ENCODE data around the gene SCN2B. TPM values are rescaled to one million over a fixed set of nuclear protein-coding genes. Genes with fewer than 3 reads are reported as not detected.

SCN2B gene
- total RNA-seq, 2 experiments from 2014 or later = not detected

DNA sequence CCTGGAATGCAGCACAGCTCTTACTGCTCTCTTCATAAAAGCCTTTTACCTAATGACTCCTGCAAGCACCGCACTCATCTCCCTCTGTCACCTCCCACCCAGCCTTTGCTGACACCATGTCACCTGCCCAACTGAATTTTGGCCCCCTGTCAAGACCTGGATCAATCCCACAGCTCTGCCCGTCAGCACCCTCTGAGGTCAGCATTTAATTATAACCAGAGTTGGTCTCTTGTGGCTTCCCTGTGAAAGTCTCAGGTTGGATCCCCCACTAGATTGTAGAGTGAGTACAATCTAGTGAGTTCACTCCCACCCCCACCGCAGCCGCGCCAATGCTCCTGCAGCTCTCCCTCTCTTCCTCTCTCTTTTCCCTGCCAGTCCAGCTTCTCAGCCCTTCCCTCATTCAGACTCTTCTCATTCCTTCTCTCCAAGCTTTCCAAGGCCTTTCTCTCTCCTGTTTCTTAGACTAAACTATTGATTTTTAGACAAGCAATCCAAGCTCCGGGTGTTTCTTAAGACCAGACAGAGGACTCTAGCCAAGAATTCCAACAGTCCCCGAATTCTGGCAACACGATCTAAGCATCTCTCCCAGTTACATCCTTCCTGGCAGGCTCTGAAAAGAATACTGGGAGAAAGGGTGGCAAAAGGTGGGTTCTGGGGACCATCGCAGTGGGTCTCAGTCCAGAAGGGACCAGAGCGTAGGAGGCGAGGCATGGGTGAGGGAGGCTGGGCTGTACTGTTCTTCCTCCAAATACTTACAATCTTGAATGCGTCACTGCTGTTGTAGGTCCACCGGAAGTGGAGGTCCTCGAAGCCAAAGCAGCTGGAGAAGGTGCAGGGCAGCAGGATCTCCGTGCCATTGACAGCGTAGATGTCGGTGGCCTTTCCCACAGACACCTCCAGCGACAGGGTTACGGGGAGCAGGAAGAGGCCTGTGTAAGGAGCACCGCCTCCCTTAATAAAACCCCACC, 31.9 kb downstream of the SCN2B start:
- ChIA-PET CTCF (interaction anchor here (0.9 to 1.2 kb wide), 3 partner anchors 12 to 356 kb away, joined by 3 to 6 read pairs (median 5); no protein-coding TSS in a partner anchor), POLR2A (interaction anchor here (0.6 to 1.4 kb wide), 2 partner anchors 10 to 917 kb away, joined by 3 to 4 read pairs; no protein-coding TSS in a partner anchor)
- H3K4me1 Mint-ChIP-seq (ENCODE audit: low read depth) = peaks cover 5% of the 10 kb centered on the region
- H3K36me3 Mint-ChIP-seq (ENCODE audit: low read depth) = no peaks in the 10 kb centered on the region
- H3K4me1 ChIP-seq (ENCODE audit: insufficient read depth, low read length) = peaks cover 16% of the 10 kb centered on the region
- peaks cover 78% of the 10 kb centered on the region for H3K27me3 Mint-ChIP-seq
- H3K27ac Mint-ChIP-seq = no peak overlapping the region
- DNase-seq (no peak), ATAC-seq (ENCODE audit: poor library complexity) (no peak)
- no peak overlapping the region for H3K4me3 ChIP-seq (ENCODE audit: low read length)
- no peak overlapping the region for H3K27ac ChIP-seq (ENCODE audit: low read depth in 1 of 2, low read length in 2 of 2)
- H3K9me3 ChIP-seq (ENCODE audit: control insufficient read depth in 1 of 2, insufficient read depth in 1 of 2, low read length in 2 of 2) = no peaks in the 10 kb centered on the region
- H3K27me3 ChIP-seq (ENCODE audit: control insufficient read depth in 1 of 2, insufficient read depth in 2 of 2, low read length in 2 of 2) = peaks cover 18 to 53% of the 10 kb centered on the region in 2 experiments
- intact Hi-C loops (cut with DNase I, micrococcal nuclease) = loop anchor here (1.0 to 5.0 kb wide), 9 partner anchors 27 to 513 kb away; partner anchors contain the start of genes ATP5MG (in 1 of the 2) and IFT46 (in 1 of the 2)
- no peaks in the 10 kb centered on the region for H3K36me3 ChIP-seq (ENCODE audit: insufficient read depth, low read length)
- no peaks in the 10 kb centered on the region for H3K9me3 Mint-ChIP-seq
- TF ChIP-seq, protein P1, sequence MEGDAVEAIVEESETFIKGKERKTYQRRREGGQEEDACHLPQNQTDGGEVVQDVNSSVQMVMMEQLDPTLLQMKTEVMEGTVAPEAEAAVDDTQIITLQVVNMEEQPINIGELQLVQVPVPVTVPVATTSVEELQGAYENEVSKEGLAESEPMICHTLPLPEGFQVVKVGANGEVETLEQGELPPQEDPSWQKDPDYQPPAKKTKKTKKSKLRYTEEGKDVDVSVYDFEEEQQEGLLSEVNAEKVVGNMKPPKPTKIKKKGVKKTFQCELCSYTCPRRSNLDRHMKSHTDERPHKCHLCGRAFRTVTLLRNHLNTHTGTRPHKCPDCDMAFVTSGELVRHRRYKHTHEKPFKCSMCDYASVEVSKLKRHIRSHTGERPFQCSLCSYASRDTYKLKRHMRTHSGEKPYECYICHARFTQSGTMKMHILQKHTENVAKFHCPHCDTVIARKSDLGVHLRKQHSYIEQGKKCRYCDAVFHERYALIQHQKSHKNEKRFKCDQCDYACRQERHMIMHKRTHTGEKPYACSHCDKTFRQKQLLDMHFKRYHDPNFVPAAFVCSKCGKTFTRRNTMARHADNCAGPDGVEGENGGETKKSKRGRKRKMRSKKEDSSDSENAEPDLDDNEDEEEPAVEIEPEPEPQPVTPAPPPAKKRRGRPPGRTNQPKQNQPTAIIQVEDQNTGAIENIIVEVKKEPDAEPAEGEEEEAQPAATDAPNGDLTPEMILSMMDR (IDR thresholded peaks at IDR 0.05) = no peak
- peak overlapping the region; percentile 82 for H3K4me3 Mint-ChIP-seq

DNA sequence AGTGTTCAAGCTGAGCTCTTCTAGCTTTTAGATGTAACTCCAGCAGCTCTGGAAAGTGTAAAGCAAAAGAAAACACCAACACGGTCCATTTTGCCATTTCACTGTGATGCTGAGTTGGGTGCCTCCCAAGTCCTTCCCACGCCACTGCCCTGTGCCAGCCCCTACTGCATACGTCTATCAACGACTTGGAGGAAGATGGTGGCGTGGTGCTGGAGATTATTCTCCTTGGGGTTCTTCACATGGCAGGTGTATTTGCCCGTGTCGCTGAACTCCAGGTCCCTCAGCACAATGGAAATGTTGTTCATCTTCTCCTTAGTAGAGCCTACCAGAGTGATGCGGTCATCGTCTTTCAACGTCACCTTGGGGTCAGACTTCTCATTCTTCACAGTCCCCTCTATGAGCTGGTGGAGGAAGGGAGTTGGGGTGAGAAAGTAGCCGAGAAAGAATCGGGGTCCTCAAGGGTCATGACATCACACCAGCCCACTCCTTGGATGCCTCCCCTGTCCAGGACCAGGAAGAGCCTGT, 32.7 kb downstream of the SCN2B start:
- H3K4me1 ChIP-seq (ENCODE audit: insufficient read depth, low read length) = peaks cover 16% of the 10 kb centered on the region
- no peak overlapping the region for H3K4me3 Mint-ChIP-seq
- no peak overlapping the region for H3K27ac ChIP-seq (ENCODE audit: low read depth in 1 of 2, low read length in 2 of 2)
- H3K4me1 Mint-ChIP-seq (ENCODE audit: low read depth) = peaks cover 5% of the 10 kb centered on the region
- intact Hi-C loops (cut with DNase I, micrococcal nuclease) = loop anchor here in 1 of 2 experiments (2.0 kb wide), 2 partner anchors 343 to 469 kb away; no protein-coding TSS in a partner anchor
- ATAC-seq (ENCODE audit: poor library complexity) = no peak
- ChIA-PET POLR2A (interaction anchor here (1.4 kb wide), 1 partner anchor 9 kb away, joined by 4 read pairs; no protein-coding TSS in a partner anchor), CTCF (interaction anchor here (1.2 kb wide), 1 partner anchor 28 kb away, joined by 6 read pairs; no protein-coding TSS in a partner anchor)
- H3K27ac Mint-ChIP-seq = no peak overlapping the region
- DNase-seq = no peak
- no peaks in the 10 kb centered on the region for H3K9me3 Mint-ChIP-seq
- H3K27me3 ChIP-seq (ENCODE audit: control insufficient read depth in 1 of 2, insufficient read depth in 2 of 2, low read length in 2 of 2) = peaks cover 18 to 48% of the 10 kb centered on the region in 2 experiments
- no peaks in the 10 kb centered on the region for H3K36me3 Mint-ChIP-seq (ENCODE audit: low read depth)
- H3K27me3 Mint-ChIP-seq = peaks cover 82% of the 10 kb centered on the region
- no peaks in the 10 kb centered on the region for H3K9me3 ChIP-seq (ENCODE audit: control insufficient read depth in 1 of 2, insufficient read depth in 1 of 2, low read length in 2 of 2)
- H3K4me3 ChIP-seq (ENCODE audit: low read length) = no peak overlapping the region
- no peaks in the 10 kb centered on the region for H3K36me3 ChIP-seq (ENCODE audit: insufficient read depth, low read length)
- TF ChIP-seq, protein P1 (IDR thresholded peaks at IDR 0.05) = no peak

DNA sequence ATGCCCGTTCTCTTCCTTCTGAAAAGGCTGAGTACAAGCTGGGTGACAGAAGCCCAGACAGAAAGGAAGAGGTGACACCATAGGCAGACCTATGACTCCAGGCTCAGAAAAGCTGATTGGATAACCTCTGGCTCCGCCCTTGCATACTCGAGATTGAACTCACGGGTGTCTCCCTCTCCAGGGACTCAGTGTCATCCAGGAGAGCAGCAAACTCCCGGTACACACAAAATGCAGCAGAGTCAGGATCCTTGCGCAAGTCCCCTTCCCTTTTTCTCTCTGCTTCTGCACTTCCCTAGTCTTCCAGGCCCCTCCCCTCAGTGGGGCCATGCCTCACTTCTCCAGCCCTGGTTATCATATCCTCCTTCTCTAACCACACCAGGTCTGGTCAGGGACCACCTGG, 33.6 kb downstream of the SCN2B start:
- Histone ChIP-seq H3K4me1 (ENCODE audit: insufficient read depth, low read length) (peaks cover 16% of the 10 kb centered on the region), H3K36me3 (ENCODE audit: insufficient read depth, low read length) (no peaks in the 10 kb centered on the region), H3K27ac (ENCODE audit: low read depth in 1 of 2, low read length in 2 of 2) (no peak overlapping the region), H3K27me3 (ENCODE audit: control insufficient read depth in 1 of 2, insufficient read depth in 2 of 2, low read length in 2 of 2) (peaks cover 17 to 48% of the 10 kb centered on the region in 2 experiments), H3K9me3 (ENCODE audit: control insufficient read depth in 1 of 2, insufficient read depth in 1 of 2, low read length in 2 of 2) (no peaks in the 10 kb centered on the region), H3K4me3 (ENCODE audit: low read length) (no peak overlapping the region)
- DNase-seq (peak in 3 of 14 experiments; percentile 27 to 68 (median 53)), ATAC-seq (ENCODE audit: poor library complexity) (no peak)
- ChIA-PET POLR2A (interaction anchor here (1.4 kb wide), 1 partner anchor 8 kb away, joined by 4 read pairs; no protein-coding TSS in a partner anchor), CTCF (no interaction called here)
- Mint-ChIP-seq H3K4me3 (no peak overlapping the region), H3K36me3 (ENCODE audit: low read depth) (no peaks in the 10 kb centered on the region), H3K4me1 (ENCODE audit: low read depth) (peaks cover 5% of the 10 kb centered on the region), H3K9me3 (no peaks in the 10 kb centered on the region), H3K27me3 (peaks cover 78% of the 10 kb centered on the region), H3K27ac (no peak overlapping the region)
- intact Hi-C loops (cut with DNase I, micrococcal nuclease) = no loop called here
- TF ChIP-seq, protein P1 (IDR thresholded peaks at IDR 0.05) = no peak
